Measurements from ENCODE around the gene TESK1.

DNA sequence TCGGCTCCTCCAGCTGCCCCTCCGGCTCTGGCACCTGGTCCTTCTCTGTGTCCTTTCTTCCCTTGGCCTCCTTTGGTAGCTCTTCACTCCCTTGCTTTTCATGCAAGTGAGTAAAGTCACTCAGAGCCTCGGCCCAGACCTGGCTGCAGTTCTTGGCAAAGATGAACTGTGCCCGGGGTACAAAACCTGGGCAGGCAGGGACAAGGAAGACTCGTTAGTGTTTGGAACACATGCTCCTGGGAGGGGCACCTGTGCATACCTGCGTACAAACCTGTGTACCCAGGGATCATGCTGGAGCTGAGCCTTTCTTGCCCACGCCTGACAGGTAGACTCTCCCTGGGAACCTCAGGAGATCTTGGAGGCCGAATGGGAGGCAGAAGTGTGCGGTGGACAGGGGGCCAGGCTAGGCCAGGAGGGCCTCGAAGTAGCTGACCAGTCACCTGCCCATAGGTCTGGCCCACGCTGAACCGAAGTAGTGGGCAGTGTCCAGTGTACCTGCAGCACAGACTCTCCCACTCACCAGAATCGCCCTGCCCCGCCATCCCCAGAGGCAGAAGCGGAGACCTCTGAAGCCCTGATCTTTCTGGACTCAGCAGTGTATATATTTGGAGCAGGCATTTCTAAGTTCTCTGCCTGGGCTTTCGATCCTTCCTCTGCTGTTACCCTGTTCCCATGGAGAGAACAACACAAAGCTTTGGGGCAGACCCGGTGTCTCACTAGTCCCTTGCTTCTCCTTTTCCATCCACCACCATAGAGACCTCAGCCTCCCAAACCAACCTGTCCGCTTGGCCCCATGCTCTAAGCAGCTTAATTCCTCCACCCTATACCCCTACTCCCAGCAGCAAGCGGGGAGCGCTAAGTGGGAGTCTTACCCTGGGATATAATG, 41.9 kb upstream of the TESK1 start:
- TF ChIP-seq, protein P1, sequence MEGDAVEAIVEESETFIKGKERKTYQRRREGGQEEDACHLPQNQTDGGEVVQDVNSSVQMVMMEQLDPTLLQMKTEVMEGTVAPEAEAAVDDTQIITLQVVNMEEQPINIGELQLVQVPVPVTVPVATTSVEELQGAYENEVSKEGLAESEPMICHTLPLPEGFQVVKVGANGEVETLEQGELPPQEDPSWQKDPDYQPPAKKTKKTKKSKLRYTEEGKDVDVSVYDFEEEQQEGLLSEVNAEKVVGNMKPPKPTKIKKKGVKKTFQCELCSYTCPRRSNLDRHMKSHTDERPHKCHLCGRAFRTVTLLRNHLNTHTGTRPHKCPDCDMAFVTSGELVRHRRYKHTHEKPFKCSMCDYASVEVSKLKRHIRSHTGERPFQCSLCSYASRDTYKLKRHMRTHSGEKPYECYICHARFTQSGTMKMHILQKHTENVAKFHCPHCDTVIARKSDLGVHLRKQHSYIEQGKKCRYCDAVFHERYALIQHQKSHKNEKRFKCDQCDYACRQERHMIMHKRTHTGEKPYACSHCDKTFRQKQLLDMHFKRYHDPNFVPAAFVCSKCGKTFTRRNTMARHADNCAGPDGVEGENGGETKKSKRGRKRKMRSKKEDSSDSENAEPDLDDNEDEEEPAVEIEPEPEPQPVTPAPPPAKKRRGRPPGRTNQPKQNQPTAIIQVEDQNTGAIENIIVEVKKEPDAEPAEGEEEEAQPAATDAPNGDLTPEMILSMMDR (IDR thresholded peaks at IDR 0.05): no peak
- TF ChIP-seq POLR2A (IDR thresholded peaks at IDR 0.05) (no peak), EP300 (IDR thresholded peaks at IDR 0.05) (no peak)
